ENCODE results near the gene TMEM219. TPM values are rescaled to one million over a fixed set of nuclear protein-coding genes. Genes with fewer than 3 reads are reported as not detected.

Gene TMEM219
- total and polyA plus RNA-seq, 9 of the 15 experiments (the other 6 are each of a cell fraction or from before 2014, with no cell fraction given) = 35.3 to 62.8 (median 55.5) TPM

DNA sequence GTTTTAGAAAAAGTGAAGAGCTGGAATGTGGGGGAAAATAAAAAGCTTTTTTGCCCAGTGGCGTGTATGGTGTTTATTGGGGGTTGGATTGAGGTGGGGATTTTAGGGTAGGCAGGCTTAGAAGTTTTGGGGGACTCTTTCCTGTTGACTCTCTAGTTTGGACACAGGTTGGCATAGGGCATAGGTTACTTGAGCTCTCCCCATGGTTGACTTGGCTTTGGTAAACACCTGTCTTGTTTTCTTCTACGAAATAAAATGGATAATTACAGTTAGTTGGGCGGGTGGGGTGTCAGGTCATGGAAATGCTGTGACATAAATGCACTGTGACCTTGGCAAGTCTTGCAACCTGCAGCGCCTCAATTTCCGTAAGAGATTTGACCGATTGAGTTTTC, 11.1 kb downstream of the TMEM219 start:
- peaks cover 42% of the 10 kb centered on the region for H3K36me3 ChIP-seq (ENCODE audit: control insufficient read depth, insufficient read depth, low read length)
- H3K9ac ChIP-seq (ENCODE audit: insufficient read depth in 1 of 2, low read depth in 2 of 2, low read length in 2 of 2) = peak overlapping the region in 1 of 2 experiments; percentile 19; a peak in 1 of 4 replicates
- in situ Hi-C loops (cut with MboI) = no loop called here
- peaks cover 3% of the 10 kb centered on the region for H3K9me1 ChIP-seq (ENCODE audit: control insufficient read depth, insufficient read depth, low read length)
- ATAC-seq (no peak), DNase-seq (ENCODE audit: extremely low read depth in 1 of 4, low spot score in 3 of 4) (no peak), FAIRE-seq (no peak)
- H3K4me1 ChIP-seq (replicated peaks in 1 of 2; ENCODE audit: control insufficient read depth in 2 of 2, insufficient read depth in 2 of 2, low read length in 2 of 2) = peaks cover 26 to 30% of the 10 kb centered on the region in 2 experiments; a peak in 4 of 5 replicates
- peaks cover 36% of the 10 kb centered on the region for H3K79me2 ChIP-seq (ENCODE audit: control insufficient read depth, insufficient read depth, low read length)
- H2AFZ ChIP-seq (ENCODE audit: low read depth, low read length) = peak overlapping the region; percentile 88
- H4K20me1 ChIP-seq (replicated peaks; ENCODE audit: control insufficient read depth, insufficient read depth, low read length) = peaks cover 23% of the 10 kb centered on the region
- POLR2A ChIA-PET = interaction anchor here (0.5 to 3.2 kb wide), 14 partner anchors 10 to 274 kb away, joined by 3 to 22 read pairs (median 4); partner anchors contain the start of genes KIF22 and TMEM219
- intact Hi-C loops (cut with micrococcal nuclease) = loop anchor here (1.0 kb wide), 1 partner anchor 30 kb away; no protein-coding TSS in a partner anchor
- peak overlapping the region; percentile 65 for H3K27ac ChIP-seq (ENCODE audit: extremely low read depth, low read depth, low read length)
- H3K9me3 ChIP-seq (replicated peaks; ENCODE audit: control insufficient read depth, insufficient read depth, low read depth, low read length) = no peaks in the 10 kb centered on the region; the same call in 1 of the 2 replicates
- no peaks in the 10 kb centered on the region for H3K27me3 ChIP-seq (ENCODE audit: control insufficient read depth in 2 of 2, insufficient read depth in 2 of 2, low read length in 2 of 2)
- H3K4me2 ChIP-seq (ENCODE audit: insufficient read depth, low read length) = no peak overlapping the region
- 83% methylated on average over 6 of the region's 6 CpGs for WGBS (ENCODE audit: insufficient coverage, low coverage, missing lambda C conversion rate)
- no TSS peak for BruUV-seq (replicated peaks)
- H3K4me3 ChIP-seq = no peak overlapping the region
- CTCF ChIA-PET (ENCODE audit: low intra/inter-chr PET ratio) = no interaction called here
- TF ChIP-seq, protein P1, sequence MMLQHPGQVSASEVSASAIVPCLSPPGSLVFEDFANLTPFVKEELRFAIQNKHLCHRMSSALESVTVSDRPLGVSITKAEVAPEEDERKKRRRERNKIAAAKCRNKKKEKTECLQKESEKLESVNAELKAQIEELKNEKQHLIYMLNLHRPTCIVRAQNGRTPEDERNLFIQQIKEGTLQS (IDR thresholded peaks at IDR 0.05) = no peak
- TF ChIP-seq, protein P1 (CRISPR knock-in tag; conservative IDR thresholded peaks at IDR 0.05) = no peak
- TF ChIP-seq KLF10 (CRISPR knock-in tag; IDR thresholded peaks at IDR 0.05) = no peak
- TF ChIP-seq MECOM (CRISPR knock-in tag; IDR thresholded peaks at IDR 0.05) = 0 out of 2 replicates have a peak, but pooled peaks have one; percentile 23
- TF ChIP-seq SREBF2 (CRISPR knock-in tag; IDR thresholded peaks at IDR 0.05) = no peak
- TF ChIP-seq FOXA3 (CRISPR knock-in tag; conservative IDR thresholded peaks at IDR 0.05 in 1 of 2, IDR thresholded peaks at IDR 0.05 in 1 of 2) = 0 out of 4 replicates have a peak, but pooled peaks of 1 of the 2 experiments have one; percentile 14
- TF ChIP-seq, protein P2, sequence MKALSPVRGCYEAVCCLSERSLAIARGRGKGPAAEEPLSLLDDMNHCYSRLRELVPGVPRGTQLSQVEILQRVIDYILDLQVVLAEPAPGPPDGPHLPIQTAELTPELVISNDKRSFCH (CRISPR knock-in tag; IDR thresholded peaks at IDR 0.05) = no peak
- TF ChIP-seq, protein P2 (tag; IDR thresholded peaks at IDR 0.05) = peak; percentile 83; the same call in 1 of the 2 replicates
- no peak for TF ChIP-seq NR2C1 (IDR thresholded peaks at IDR 0.05)
- TF ChIP-seq NR2C1 (tag; IDR thresholded peaks at IDR 0.05) = peak; percentile 62
- TF ChIP-seq, protein P3, sequence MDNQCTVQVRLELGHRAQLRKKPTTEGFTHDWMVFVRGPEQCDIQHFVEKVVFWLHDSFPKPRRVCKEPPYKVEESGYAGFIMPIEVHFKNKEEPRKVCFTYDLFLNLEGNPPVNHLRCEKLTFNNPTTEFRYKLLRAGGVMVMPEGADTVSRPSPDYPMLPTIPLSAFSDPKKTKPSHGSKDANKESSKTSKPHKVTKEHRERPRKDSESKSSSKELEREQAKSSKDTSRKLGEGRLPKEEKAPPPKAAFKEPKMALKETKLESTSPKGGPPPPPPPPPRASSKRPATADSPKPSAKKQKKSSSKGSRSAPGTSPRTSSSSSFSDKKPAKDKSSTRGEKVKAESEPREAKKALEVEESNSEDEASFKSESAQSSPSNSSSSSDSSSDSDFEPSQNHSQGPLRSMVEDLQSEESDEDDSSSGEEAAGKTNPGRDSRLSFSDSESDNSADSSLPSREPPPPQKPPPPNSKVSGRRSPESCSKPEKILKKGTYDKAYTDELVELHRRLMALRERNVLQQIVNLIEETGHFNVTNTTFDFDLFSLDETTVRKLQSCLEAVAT (IDR thresholded peaks at IDR 0.05) = 0 out of 4 replicates have a peak, but pooled peaks of 1 of the 2 experiments have one; percentile 48
- peak; percentile 2; the same call in 1 of the 2 replicates for TF ChIP-seq ZNF316 (IDR thresholded peaks at IDR 0.05)
- peak; percentile 76; the same call in 1 of the 2 replicates for TF ChIP-seq DMBX1 (CRISPR knock-in tag; IDR thresholded peaks at IDR 0.05; ENCODE audit: borderline replicate concordance)
- peak in 1 of 2 experiments; percentile 64; a peak in 1 of 4 replicates for TF ChIP-seq TRIM24 (IDR thresholded peaks at IDR 0.05)
- TF ChIP-seq ZKSCAN1 (IDR thresholded peaks at IDR 0.05; ENCODE audit: low read depth, low read length) = no peak
- TF ChIP-seq CTBP1 (IDR thresholded peaks at IDR 0.05; ENCODE audit: borderline replicate concordance) = no peak
- TF ChIP-seq SMAD4 (CRISPR knock-in tag; conservative IDR thresholded peaks at IDR 0.05) = 0 out of 2 replicates have a peak, but pooled peaks have one; percentile 72
- no peak for TF ChIP-seq NFYB (IDR thresholded peaks at IDR 0.05; ENCODE audit: extremely low read depth, insufficient read length)
- peak; percentile 34; the same call in 1 of the 2 replicates for TF ChIP-seq PTRF (tag; IDR thresholded peaks at IDR 0.05)
- TF ChIP-seq PPARD (CRISPR knock-in tag; IDR thresholded peaks at IDR 0.05) = no peak
- no peak for TF ChIP-seq NR4A1 (CRISPR knock-in tag; IDR thresholded peaks at IDR 0.05)
- TF ChIP-seq NR4A1 (tag; IDR thresholded peaks at IDR 0.05) = peak; percentile 87; the same call in 1 of the 2 replicates
- TF ChIP-seq HDAC2 (IDR thresholded peaks at IDR 0.05) = peak; percentile 20; the same call in 1 of the 2 replicates
